GM15510 (cell line): ENCODE results near the gene CRY1.

ENCODE experiments used
- POLR2A ChIP-seq: IDR thresholded peaks from 3 replicates; pipeline ENCODE4 v1.6.1; 2011; ENCODE audit warnings: borderline replicate concordance; ENCODE audit not compliant: insufficient read length; ENCODE audit errors: extremely low read depth

Gene CRY1

DNA sequence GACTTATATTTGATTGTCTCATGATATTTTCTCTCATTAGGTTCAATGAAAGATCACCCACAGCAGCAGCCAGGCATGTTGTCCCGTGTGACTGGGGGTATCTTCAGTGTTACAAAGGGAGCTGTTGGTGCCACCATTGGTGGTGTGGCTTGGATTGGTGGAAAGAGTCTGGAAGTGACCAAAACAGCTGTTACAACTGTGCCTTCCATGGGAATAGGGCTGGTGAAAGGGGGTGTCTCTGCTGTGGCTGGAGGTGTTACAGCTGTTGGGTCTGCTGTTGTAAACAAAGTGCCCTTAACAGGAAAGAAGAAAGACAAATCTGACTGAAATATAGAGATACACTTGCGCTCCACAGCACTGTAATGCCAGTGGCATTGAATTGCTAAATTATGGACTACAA is 122.3 kb downstream of the CRY1 start:
- no peak for TF ChIP-seq POLR2A

DNA sequence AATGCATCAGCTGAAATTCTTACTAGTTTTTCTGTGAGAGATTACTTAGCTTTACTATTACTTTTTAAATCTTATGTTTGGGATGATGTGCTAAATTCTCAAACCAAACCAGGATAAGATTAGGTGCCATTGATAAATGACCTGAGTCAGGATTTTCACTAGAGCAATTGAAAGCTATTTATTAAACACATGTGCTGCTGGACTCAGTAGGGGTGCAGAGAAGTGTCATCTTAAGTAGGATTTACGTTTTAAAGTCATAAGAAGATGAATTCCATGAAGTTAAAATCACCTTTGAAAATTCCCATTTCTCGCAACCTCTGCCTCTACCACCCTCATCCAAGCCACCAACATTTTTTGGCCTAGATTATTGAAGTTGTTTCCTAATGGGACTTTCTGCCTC is 128.8 kb downstream of the CRY1 start:
- no peak for TF ChIP-seq POLR2A

DNA sequence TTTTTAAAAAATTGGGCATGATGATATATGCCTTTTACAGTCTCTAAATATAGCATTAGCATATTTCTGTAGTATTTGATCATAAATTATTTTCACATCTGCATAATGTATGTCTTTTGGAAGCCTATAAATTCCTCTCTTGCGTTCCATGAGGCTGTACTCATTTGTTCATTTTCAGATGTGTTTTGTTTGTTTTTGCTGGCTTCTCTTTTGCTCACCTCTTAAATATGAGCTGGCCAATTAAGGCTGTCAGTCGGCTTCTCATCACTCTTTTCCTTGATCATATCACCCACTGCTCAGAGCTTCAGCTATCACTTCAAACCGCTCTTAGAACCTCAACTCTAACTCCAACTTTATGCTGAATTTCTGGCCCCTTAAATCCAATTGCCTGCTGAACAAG is 131.1 kb downstream of the CRY1 start:
- TF ChIP-seq POLR2A, result no peak

DNA sequence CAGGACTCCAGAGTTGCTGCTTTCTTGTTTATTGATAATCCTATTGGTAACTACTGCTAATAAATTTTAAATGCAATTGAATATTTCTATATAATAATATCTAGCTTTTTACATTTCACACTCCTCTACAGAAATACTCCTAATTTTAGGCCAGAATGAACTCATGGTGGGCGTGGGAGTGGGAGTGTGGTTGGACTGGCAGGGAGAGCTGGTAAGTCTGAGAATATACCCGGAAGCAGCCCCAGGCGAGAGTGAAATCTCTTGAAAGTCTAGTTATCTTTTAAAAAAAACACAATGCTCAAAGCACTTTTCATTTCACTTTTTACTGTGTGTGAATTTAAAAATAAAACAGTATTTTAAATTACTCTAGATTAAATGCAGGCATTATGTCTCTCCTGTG is 132.9 kb downstream of the CRY1 start:
- TF ChIP-seq POLR2A, result no peak

DNA sequence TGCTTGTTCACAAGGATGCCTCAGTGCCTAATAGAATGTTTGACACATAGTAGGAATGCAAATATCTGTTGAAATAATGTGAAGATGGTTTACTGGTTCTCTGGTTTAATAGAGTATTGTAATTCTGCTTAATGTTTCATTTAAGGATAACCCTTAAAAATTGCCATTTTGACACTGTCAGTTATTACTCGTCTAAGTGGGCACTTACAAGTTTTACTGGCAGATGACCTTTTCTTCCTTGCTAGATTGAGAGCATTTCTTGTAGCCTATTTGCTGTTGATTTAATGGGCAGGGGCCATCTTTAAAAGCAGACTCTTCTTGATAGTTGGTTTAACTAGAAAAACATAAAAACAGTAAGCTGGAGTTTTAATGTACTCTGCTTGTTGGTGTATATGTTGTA is 135.8 kb downstream of the CRY1 start:
- no peak for TF ChIP-seq POLR2A

DNA sequence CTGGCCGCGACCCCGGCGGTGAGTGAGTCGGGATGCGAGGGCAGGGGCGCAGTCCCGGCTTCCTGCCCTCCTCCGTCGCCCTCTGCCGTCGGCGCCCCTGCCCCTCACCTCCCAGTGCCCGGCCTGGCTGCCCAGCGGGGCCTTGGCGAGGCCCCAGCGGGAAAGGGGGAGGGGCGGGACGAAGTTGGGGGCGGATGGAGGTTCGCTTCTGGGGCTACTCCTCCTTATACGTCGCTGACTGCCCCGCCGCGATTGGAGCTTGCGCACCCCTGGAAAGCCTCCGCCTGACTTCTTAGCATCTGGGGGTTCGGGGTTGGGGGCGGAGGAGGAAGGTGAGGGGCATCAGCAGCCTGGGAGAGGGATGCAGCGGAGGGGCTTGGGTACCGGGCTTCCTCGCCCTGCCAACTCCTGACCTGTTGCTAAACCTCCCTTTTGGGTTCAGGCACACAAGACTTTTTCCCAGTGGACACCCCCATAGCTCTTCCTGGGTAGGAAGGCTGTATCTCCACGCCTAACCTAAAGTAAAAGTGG is 137.2 kb downstream of the CRY1 start:
- no peak for TF ChIP-seq POLR2A

DNA sequence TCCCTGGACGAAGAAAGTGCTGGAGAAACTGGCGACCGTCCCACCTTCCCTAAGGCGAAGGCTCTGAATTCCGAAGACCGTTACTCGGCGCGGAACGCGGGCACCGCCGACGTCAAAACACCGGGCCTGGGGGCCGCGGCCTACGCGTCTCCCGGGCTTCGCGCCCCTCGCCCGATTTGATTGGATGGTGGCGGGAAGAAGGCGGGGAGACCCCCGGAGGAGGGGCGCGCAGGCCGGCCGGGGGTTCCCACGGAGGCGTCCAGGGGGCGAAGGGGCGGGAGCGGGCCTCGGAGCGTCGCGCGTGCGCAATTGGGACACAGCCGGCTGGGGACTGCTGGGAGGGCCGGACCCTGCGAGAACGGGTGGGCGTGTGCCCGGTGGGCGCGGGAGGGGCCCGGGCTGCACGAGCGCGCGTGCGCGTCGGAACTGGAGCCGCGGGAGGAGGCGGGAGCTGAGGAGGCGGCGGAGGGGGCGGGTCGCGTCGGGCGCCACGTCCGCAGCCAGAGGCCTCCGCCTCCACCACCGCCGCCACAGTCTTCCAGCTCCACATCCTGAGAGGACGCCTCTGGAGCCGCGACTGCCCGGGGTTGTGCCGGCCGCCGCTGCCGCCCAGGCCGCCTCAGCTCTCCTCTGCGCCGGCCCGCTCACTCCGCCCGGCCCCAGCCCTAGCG is 137.8 kb downstream of the CRY1 start, which contains the start of gene TMEM263:
TSS of gene TMEM263 (plus strand) at position 531 of the 671 bp plus-strand sequence. CDS start 11,210 bp downstream, outside the sequence.
- TF ChIP-seq POLR2A, result peak; percentile 87

DNA sequence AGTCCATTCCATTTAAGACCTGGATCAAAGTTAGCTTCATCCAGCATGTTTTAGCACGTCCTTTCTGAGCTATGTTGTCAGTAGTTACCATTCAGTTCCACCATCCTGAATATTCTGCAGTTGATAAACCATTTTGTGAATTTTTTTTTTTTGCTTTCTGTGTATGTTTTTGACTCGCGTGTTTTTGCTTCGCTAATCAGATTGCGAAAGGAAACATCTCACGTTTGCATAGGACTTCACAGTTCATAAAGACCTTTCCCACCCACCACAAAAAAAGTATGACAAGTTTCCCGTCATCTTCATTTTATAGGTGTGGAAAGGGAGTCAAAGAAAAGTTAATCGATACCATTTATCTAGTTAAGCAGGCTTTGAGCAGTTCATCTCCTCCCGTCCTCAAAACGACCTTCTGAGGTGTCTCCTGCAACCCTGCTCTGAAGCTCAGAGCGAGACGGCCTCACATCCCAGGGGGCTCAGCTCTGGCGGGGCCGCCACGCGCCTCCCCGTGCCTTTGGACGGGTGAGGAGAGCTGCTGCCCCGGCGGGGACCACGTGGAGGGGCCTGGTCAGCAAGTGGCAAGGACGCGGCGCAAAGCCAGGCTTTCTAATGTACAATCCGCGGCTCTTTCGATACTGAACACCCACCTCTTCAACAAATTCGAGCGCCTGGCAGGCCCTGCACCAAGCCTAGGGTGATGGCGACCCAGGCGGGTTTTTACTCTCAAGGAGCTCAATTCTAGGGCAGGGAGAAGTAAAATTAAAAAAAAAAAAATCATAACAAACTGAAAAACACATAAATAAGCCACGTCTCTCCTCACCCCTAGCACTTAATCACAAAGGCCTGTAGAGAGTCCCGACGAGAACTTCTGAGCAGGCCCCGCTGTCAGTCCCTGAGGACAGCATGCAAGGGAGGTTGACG is 138.6 kb downstream of the CRY1 start:
- no peak for TF ChIP-seq POLR2A

DNA sequence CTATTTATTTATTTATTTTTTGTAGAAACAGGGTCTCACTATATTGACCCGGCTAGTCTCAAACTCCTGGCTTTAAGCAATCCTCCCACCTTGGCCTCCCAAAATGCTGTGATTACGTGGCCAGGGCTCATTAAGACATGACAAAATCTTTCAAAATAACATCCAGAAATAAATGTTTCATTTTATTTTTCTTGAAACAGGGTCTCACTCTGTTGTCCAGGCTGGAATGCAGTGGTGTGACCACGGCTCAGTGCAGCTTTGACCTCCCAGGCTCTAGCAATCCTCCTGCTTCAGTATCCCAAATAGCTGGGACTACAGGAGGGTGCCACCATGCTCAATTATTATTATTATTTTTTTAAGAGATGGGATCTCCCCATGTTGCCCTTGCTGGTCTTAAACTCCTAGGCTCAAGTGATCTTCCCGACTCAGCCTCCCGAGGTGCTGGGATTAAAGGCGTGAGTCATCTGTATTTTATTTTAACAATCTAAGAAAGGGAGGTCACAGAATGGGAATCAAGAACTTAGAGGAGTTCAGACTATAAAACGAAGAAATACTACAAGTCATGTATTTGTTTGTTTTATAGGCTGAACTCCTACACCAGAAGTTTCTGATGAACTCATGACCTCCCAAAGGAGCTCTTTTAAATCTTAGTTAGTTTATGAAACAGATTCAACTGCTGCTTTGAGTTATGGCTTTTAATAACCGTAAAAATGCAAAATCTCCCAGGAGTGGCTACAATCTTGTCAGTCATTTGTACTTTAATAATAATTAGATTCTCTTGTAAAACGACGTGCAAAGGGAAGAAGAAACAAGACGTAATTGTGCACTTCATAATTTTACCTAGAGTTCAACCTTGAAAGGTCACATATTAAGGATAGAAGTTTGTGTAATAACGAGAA is 139.7 kb downstream of the CRY1 start:
- TF ChIP-seq POLR2A, result no peak

DNA sequence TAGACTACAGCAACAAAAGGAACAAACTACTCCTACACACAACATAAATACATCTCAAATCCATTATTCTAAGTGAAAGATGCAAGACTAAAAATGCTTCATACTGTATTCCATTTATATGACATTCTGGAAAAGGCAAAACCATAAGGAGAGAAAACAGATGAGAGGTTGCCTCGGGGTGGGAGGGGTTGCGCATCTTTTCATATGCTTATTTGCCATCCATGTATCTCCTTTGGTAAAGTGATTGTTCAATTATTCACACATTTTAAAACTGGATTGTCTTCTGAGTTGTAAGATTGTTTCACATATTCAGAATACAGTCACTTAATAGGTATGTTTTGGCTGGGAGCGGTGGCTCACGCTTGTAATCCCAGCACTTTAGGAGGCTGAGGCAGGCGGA is 142.8 kb downstream of the CRY1 start:
- no peak for TF ChIP-seq POLR2A

DNA sequence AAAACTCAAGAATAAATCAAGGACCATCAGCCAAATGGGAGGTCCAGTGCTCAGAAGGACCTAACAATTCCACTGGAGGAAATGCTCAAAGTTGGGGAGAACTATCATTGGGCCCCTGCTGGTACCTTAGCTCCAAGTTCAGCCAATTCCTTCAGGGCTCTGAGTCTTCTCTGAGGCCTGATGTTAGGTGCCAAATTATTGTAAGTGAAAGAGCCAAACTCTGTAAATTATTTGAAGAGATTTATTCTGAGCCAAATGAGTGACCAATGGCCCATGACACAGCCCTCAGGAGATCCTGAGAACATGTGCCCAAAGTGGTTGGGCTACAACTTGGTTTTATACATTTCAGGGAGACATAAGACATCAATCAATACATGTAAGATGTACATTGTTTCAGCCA is 145.9 kb downstream of the CRY1 start:
- no peak for TF ChIP-seq POLR2A

DNA sequence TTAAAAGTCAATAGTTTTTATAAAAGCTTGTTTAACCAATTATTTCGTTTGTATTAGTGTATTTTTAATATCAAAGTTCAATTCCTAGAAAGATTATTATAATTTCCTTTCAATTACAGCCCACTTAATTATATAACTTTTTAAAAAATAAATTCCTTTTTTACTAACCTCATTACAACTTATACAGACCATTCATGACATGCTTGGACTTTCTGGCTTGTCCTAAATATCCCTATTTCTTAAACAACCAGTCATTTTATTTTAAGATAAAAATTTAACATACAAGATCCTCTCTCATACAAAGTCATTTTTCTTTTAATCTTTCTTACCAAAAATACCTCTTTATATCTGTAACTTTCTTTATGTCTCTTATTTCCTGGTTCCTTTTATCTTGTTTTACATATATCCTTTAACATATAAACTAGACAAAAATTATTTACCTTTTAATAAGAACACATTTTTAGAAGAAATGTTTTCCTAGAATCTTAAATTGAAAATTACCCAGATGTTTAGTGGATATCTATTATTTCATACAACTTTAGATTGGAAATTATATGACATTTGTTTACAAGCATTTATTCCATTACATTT is 148.0 kb downstream of the CRY1 start:
- no peak for TF ChIP-seq POLR2A

DNA sequence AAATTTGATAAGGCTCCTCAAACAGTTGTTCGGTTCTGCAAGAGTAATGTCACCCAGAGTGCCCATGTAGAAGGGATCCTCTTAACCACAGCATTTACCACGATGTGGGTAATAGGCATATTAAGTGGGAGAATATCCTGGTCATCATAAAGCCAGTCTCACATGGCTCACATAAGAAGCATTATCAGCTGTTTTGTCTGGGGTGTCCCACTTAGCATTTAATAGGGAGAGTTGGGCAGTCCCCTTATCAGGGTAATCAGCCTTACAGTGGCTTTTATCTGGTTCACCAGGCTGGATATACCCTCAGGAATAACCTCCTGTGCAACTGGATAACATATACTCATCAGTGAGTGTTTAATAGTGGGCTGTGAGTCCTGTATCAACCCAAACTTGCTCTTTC is 150.6 kb downstream of the CRY1 start:
- TF ChIP-seq POLR2A, result no peak

DNA sequence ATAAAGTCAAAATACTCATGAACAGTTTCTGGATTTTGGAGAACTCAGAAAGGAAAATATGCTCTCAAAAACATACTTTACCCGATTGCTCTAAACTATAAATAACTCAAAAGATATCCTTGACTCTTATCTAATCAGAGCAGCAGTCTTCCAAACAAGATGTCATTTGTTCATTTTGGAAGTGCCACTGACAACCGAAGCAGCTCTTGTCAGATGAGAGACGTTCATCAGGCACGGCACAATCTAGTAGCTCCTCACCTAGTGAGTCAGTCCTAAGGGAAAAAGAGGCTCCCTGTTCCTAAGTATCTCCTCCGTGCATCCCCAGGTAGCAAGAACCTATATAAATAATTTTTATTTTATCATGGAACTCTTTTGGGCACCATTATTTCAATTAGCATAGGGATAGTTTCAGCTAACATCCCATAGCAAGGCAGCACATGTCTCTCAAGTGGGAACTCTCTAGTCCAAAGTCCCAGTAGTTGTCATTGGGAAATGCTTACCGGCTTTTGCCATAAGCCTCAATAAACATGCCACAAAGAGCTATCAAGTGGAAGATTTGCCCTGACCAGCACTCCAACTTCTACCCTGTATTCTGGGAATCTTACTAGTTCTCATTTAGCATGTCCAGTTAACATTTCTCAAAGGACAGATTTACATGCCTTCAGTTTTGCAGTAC is 151.7 kb downstream of the CRY1 start:
- no peak for TF ChIP-seq POLR2A
